Chondrocyte (in vitro differentiated cells): ENCODE data around the gene UBASH3B. TPM values are rescaled to one million over a fixed set of nuclear protein-coding genes. Genes with fewer than 3 reads are reported as not detected.
"Not testable (repeated sequence)": the region's sequence is repeated elsewhere in the genome, so short reads cannot be mapped to it uniquely, and the experiment has no call there.

Source experiments
- DNase-seq: peaks from one replicate; pipeline ENCODE4 v3.0.0; 2021; ENCODE audit warnings: mixed read lengths, low spot score
- H3K27ac Mint-ChIP-seq: one replicate; pipeline ENCODE4 v1.8.0; 2021; ENCODE audit warnings: mild to moderate bottlenecking, moderate library complexity, mixed read lengths; ENCODE audit not compliant: unreplicated experiment
- H3K27me3 Mint-ChIP-seq: 2 replicates; pipeline ENCODE4 v1.8.0; 2021; ENCODE audit warnings: low read depth, mixed read lengths
- H3K36me3 Mint-ChIP-seq: 2 replicates; pipeline ENCODE4 v1.8.0; 2021; ENCODE audit warnings: low read depth, mixed read lengths
- H3K4me1 Mint-ChIP-seq: 2 replicates; pipeline ENCODE4 v1.8.0; 2021; ENCODE audit warnings: low read depth, mild to moderate bottlenecking, mixed read lengths
- H3K4me3 Mint-ChIP-seq: one replicate; pipeline ENCODE4 v1.8.0; 2021; ENCODE audit warnings: mild to moderate bottlenecking, moderate library complexity, mixed read lengths; ENCODE audit not compliant: unreplicated experiment
- H3K9me3 Mint-ChIP-seq: 2 replicates; pipeline ENCODE4 v1.8.0; 2021; ENCODE audit warnings: low read depth, mixed read lengths
- total RNA-seq: library from RNA; stranded (reverse); gene quantifications from 3 replicates; pipeline ENCODE4 v1.2.1, GENCODE V29; 2021
- TF ChIP-seq, protein P1 (sequence below): fragments of 200-600 bp; sonication (generic); IDR thresholded peaks from 2 replicates; pipeline ENCODE4 v1.5.0; 2021; ENCODE audit warnings: antibody characterized with exemption, mild to moderate bottlenecking, moderate library complexity

UBASH3B gene
- total RNA-seq, 1 donor from 2014 or later = 14.4 TPM

- Mint-ChIP-seq H3K27ac (no peak overlapping the region), H3K36me3 (peaks cover 5% of the 10 kb centered on the region), H3K9me3 (peaks cover 7% of the 10 kb centered on the region), H3K27me3 (no peaks in the 10 kb centered on the region), H3K4me3 (no peak overlapping the region), H3K4me1 (peaks cover 4% of the 10 kb centered on the region)
- TF ChIP-seq, protein P1, sequence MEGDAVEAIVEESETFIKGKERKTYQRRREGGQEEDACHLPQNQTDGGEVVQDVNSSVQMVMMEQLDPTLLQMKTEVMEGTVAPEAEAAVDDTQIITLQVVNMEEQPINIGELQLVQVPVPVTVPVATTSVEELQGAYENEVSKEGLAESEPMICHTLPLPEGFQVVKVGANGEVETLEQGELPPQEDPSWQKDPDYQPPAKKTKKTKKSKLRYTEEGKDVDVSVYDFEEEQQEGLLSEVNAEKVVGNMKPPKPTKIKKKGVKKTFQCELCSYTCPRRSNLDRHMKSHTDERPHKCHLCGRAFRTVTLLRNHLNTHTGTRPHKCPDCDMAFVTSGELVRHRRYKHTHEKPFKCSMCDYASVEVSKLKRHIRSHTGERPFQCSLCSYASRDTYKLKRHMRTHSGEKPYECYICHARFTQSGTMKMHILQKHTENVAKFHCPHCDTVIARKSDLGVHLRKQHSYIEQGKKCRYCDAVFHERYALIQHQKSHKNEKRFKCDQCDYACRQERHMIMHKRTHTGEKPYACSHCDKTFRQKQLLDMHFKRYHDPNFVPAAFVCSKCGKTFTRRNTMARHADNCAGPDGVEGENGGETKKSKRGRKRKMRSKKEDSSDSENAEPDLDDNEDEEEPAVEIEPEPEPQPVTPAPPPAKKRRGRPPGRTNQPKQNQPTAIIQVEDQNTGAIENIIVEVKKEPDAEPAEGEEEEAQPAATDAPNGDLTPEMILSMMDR = no peak
- DNase-seq = no peak
These were observed 168.0 kb downstream of the UBASH3B start for GRCh38 chr11:122823564-122823963.

GRCh38 chr11:122829371-122829770 is 173.8 kb downstream of the UBASH3B start:
- H3K27me3 Mint-ChIP-seq, H3K36me3 Mint-ChIP-seq, H3K9me3 Mint-ChIP-seq, DNase-seq, H3K27ac Mint-ChIP-seq, H3K4me1 Mint-ChIP-seq, H3K4me3 Mint-ChIP-seq: not testable (repeated sequence)

DNA sequence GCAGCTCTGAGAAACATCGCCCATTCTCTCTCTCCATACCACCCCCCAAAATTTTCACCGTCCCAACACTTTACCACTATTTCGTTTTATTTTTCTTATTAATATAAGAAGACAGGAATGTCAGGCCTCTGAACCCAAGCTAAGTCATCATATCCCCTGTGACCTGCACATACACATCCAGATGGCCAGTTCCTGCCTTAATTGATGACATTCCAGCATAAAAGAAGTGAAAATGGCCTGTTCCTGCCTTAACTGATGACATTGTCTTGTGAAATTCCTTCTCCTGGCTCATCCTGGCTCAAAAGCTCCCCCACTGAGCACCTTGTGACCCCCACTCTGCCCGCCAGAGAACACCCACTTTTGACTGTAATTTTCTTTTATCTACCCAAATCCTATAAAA is 176.8 kb downstream of the UBASH3B start:
- peak overlapping the region; percentile 14 for H3K27ac Mint-ChIP-seq
- H3K9me3 Mint-ChIP-seq, H3K36me3 Mint-ChIP-seq, H3K4me3 Mint-ChIP-seq, DNase-seq, H3K4me1 Mint-ChIP-seq, H3K27me3 Mint-ChIP-seq: not testable (repeated sequence)

GRCh38 chr11:122832721-122833470 is 177.4 kb downstream of the UBASH3B start:
- no peaks in the 10 kb centered on the region for H3K36me3 Mint-ChIP-seq
- H3K27me3 Mint-ChIP-seq = no peaks in the 10 kb centered on the region
- peaks cover 3% of the 10 kb centered on the region for H3K4me1 Mint-ChIP-seq
- no peak overlapping the region for H3K4me3 Mint-ChIP-seq
- no peak for DNase-seq
- H3K9me3 Mint-ChIP-seq = no peaks in the 10 kb centered on the region
- TF ChIP-seq, protein P1 = no peak
- peak overlapping the region; percentile 14 for H3K27ac Mint-ChIP-seq

GRCh38 chr11:122833846-122834464 is 178.4 kb downstream of the UBASH3B start:
- Mint-ChIP-seq H3K9me3 (no peaks in the 10 kb centered on the region), H3K27me3 (no peaks in the 10 kb centered on the region), H3K36me3 (no peaks in the 10 kb centered on the region), H3K27ac (no peak overlapping the region), H3K4me3 (no peak overlapping the region), H3K4me1 (peaks cover 3% of the 10 kb centered on the region)
- TF ChIP-seq, protein P1 = no peak
- DNase-seq = no peak

DNA sequence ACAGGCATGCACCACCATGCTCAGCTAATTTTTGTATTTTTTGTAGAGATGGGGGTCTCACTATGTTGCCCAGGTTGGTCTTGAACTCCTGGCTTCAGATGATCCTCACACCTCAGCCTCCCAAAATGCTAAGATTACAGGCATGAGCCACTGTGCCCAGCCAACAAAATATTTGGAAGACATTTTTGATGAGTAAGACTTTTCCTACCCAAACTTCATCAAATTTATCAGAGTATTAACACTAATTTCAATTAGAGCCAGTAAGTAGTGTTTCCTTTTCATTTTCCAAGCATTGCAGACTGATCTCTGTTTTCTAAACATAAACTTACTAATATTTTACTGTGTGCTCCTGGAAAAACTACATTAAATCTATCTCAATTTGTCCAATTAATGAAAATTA is 181.4 kb downstream of the UBASH3B start:
- no peaks in the 10 kb centered on the region for H3K36me3 Mint-ChIP-seq

More for the DNA sequence above, 181.4 kb downstream of the UBASH3B start:
- Mint-ChIP-seq H3K27ac (no peak overlapping the region), H3K27me3 (no peaks in the 10 kb centered on the region), H3K4me1 (no peaks in the 10 kb centered on the region), H3K4me3 (no peak overlapping the region), H3K9me3 (peaks cover 1% of the 10 kb centered on the region)
- TF ChIP-seq, protein P1 = no peak
- no peak for DNase-seq
